Hematopoietic multipotent progenitor cell treated with erythropoietin and hydrocortisone succinate and interleukin-3 and kit ligand, for 6 days (in vitro differentiated cells): ENCODE measurements around the gene TTLL6.

ENCODE experiments used
- DNase-seq: peaks from one replicate; pipeline ENCODE4 v3.0.0-alpha.2; 2015

TTLL6 gene

DNA sequence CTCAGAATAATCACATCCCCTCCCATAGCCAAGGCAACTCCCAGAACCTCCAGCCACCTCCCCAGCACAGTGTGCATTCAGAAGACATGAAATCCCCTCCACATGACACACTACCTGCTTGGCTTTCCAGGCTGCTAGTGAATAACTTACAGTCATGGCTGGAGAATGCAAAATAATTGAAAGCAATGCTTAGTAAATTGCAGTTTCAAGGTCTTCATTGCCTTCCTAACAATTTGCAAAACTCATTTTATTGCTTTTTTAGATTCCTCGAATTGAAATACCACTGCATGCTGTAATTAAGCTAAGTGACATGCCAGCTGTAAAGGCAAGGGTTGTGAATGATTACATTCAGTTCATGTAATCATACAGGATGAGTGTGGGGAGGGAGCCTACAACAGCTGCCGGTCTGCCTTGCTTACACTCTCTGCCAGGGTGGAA lies 59.5 kb downstream of the TTLL6 start:
- no peak for DNase-seq

DNA sequence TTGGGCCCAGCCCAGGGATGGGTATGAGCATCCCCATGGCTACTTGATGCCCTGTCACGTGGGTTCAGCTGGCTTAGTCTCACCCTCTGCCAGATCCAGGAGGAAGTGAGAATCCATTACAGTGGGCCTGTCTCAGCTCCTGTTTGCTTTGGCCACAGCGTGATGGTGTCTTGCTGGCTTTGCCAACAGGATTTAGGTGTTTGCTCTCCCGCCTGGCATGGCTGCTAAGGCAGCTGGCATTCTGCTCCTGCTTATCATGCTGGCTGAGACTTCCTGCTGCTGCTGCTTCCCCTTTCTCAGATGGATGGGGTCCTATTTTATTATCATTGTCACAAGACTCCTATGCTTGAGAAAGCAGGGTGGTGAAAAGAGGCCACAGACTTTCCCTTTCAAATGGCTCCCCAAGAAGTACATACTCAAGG lies 60.2 kb downstream of the TTLL6 start:
- DNase-seq, result peak; percentile 46

DNA sequence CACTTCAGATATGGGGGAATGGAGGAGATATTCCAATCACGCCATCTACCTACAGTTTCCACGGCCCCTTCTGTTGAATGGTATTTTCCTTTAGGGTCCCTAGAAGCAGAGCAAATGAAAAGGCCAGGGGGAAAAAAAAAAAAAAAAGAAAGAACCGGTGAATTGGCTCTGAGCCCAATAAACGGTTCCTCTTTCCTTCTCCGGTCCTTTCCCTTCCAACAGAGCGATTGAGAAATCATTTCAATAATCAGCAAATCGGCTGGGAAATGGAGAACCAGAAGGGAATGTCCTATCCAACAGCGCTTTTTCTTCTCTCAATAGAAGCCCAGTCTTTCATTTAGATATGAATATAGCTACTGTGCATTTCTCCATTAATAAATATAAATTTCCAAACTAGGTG lies 61.7 kb downstream of the TTLL6 start:
- peak; percentile 35 for DNase-seq

DNA sequence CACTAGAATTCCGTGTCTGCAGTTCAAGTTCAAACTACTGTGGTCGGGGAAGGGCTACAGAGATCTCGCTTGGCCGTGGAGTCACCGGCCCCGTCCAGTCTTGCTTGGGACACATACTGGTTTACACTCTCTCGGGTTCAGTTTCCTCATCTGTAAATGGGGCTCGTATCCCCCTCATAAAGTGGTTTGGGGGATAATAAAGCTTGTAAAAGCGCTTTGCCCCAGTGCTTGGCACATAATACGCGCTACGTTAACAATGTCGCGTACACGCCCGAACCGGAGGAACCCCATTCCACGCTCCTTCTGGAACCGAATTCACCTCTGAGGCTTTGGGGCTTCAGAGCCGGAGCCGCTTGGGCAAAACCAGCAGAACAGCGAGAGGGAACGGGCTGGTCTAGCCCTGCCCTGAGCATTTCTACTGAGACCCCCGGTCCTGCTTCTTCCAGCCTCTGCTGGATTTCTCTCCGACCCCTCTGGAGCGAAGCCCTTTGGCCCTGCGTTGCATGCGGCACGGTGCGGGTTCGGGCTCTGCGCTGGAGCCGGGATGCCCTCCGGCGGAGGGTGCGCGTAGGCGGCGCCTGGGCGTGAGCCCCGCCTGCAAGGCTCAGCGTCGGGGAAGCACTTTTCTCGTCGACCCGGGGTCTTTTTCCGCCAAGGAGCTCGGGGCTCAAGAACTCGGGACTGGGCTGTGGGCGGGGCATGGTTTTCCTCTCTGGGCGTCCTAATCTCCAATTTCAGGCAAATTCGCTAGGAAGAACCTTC lies 62.3 kb downstream of the TTLL6 start:
- DNase-seq, result no peak

DNA sequence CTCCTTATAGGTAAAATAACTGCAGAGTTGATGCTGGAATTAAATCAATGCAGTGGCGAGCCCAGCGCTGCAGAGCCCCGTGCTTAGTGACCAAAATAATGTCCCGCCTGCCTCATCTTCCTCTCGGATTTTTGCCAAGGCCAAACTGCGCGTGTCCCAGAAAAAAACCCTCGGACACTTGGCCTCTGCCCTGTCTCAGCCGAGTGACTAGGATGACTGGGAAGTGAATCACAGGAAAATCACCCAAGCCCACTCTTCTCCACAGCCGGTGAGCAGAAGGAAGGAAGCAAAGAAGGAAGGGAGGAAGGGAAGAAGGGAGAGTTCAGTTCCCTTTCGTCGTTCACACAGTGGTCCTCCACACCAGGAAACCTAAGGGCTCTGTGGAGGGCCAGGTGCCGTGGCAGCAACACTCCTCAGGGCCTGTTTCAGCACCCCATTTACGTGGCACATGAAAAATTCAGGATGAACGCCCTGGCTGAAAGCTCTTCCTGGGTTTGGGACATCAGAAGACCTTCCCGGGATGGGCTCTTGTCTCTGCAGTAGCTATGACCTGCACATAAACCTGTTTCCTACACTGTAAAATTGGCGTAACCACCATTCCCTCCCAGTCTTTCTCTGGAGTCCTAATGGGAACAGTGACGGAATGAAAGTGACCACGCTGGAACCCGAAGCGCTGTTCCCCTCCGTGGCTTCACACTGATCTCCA lies 63.1 kb downstream of the TTLL6 start:
- DNase-seq, result no peak

DNA sequence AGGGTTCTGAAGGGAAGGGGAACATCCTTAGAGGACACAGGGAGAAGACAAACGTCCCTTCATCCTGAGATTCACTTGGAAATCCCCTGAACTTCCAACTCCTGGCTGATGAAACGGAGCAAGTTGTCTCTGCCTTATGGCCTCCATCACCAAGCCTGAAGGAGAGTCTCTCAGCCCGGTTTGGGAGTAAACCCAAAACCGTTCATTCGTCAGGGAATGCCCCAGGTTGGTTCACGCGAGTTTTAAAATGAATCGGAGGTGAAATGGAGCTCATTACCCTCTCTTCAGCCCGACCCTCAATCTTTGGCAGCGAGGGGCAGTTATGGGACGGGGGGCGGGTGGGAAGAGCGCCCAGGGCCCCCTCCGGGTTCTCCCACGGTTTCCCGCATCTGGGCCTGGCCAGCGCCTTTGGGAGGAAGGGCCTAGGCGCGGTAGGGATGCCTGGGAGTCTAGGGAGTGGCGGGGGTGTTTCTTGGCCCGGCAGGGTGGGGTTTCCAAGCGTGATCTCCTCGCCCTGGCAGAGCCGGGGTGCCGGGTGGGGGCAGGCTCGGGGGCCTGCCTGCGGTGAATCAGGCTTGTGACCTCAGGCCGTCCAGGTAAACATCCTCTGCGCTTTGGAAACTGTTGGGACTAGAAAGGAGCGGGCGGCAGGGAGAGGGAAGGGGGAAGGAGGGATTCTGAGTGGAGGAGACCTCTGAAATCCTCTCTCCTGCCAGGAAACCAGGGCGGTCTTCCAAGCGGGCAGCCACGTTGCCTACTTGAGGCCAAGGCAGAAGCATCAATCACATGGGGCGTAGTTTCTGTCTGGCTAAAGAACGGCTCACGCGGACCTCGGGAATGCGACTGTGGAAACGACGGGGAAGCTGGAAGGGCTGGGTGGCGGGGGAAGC lies 64.4 kb downstream of the TTLL6 start:
- no peak for DNase-seq

DNA sequence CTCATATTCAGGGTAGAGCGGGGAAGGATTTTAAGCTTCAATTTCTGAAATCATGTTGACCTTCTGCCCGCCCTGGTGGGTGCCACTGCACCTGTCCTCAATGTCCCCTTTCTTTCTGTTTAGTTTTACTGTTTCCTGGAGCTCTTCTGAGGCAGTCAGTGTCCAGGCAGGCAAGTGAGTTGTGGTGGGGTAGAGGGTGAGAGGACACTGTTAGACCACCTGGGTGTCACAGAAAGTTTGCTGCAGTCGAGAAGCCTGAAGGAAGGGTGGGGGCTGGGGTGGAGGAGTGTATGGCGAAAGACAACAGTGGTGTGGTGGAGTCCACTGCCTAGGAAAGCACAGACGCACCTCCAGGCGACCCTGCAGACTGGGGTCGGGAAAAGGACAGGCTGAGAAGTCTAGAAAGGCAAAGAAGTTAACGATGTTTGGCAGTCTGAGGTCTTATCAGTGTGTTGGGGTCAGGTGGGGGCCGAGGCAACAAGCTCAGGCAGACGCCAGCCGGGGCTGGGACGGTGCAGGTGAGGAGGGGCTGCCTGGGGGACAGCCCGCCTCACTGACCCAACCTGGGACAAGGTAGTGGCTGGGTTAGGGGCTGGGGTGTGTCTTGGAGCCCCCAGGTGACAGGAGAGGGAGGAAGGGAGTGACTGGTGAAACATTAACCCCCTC lies 65.2 kb downstream of the TTLL6 start:
- DNase-seq, result no peak

DNA sequence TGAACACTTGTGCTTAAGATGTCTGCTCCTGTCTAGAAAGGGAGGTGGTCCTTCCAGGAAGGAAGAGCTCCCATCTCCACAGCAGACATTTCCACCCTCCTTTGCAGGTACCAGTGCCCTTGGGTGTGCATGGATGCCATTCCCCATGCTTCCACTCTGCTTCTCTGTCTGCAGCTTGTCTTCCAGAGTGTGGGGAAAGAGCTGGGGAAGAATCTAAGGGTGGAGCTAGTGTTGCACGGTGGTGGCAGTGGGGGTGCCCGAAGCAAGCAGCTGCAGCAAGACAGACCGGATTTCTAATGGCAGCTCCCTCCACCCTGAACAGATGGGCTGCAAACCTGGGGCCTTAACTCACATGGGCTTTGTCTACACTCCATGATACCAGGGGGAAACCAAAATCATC lies 65.9 kb downstream of the TTLL6 start:
- DNase-seq, result no peak

DNA sequence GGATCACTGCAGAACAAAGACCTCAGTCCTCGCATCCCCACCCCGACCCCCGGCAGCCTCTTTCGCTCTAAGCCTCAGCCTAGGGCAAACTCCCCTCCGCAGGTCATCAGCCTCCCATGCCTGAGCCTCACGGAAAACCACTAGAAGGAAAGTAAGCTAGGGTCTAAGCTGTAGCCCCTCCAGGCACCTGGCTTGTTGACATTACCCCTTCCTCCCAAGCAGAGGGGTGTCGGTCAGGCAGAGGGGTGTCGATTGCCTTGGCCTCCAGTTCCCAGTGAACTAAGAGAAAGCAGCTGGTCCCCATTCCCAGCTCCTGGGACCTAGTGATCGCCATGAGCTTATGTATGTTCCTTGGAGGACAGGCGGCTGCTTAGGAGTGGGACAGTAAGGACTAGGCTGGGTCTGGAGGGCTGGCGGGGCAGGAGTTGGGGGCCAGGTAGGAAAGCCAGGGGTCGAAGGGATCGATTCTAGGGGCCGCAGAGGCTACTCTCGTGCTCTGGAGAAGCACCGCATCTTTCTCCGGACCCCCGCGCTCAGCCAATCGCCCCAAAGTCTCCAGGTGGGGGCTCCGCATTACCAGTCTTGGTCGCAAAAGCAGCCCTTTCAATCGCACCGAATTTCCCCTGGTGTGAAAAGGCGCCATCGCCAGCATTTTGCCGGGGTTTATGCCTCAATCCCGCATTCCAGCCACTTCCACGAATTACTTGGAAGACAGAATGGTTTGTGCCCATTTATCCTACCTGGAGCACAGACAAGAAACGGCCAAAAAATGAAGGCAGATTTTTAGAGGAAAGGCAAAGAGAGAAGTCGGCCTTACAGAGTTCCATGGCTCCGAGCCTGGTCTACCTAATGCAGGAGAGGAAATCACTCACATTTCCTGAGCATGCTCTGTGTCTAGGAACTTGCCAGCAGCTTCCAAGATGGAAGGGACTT lies 67.1 kb downstream of the TTLL6 start:
- no peak for DNase-seq

DNA sequence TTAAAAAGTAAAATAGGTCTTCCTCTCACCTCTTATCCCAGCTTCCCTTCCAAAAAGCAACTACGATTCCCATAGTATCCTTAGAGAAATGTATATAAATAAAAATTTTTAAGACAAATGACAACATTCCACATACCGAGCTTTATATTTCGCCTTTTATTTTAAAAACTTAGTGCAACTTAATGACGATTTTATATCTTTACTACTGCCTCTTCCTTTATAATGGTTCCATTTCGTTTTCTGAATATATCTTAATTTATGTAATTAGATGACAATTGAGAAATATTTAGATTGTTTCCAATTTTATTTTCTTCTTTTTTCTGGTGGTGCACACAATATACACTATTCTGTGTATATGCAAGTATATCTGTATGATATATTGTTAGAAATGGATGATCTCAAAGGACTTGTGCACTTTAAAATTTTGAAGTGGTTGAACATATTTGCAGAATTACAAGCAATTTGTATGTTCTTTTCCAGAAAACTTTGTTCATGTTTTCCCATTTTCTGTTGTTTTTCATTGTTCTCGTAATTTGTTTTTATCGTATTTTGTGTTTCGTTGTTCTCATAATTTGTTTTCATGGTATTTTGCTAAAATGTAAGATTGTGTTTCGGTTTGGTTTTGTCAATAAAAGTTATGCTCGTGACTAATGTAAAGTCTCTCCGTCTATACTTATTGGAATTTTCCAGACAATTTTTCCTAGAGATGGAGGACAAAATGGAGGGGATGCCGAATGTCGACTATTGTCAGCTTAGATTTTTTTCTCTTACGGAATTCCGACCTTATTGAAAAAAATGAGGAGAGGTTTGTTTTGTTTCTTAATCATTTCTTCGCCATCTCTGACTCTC lies 68.1 kb downstream of the TTLL6 start:
- DNase-seq, result no peak

DNA sequence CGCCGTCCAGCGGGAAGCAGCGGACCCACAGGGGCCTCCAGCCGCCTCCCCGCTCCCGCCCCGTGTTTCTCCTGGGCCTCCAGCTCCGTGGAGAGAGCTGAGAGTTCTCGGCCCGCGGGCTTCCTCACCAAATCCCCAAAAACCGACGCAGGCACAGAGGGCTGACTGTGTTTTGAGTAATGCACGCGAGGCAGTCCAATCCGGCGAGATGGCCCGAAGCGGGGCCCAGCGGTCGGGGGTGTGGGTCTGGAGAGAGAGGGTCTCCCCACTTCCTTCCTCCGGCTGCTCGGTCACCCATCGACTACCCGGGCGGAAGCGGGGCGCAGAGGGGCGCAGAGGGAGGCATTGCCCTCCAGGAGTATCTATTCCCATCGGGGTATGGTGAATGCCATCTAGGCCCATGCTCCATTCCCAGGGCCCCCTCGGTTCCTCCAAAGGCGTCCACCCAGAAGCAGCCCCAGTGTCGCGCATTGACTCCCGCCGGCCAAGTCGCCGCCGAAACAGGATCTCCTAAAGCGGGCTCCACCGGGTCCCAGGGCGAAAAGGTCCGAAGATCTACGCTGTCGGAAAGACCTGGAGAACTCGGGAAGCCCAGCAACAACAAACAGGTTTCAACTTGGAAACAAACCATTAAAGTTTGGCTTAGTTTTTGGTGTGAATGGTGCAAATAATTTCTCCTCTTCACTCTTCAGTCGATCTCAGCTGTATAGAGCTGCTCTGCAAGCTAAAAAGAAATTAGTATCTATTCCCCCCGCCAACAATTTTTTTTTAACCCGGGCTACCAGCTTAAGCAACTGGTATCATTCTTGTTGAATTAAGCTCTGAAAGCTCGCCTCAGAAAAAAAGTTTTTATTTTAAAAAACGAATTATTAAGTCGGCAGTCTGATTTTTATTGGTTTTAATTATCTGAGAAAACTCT lies 69.3 kb downstream of the TTLL6 start:
- no peak for DNase-seq

DNA sequence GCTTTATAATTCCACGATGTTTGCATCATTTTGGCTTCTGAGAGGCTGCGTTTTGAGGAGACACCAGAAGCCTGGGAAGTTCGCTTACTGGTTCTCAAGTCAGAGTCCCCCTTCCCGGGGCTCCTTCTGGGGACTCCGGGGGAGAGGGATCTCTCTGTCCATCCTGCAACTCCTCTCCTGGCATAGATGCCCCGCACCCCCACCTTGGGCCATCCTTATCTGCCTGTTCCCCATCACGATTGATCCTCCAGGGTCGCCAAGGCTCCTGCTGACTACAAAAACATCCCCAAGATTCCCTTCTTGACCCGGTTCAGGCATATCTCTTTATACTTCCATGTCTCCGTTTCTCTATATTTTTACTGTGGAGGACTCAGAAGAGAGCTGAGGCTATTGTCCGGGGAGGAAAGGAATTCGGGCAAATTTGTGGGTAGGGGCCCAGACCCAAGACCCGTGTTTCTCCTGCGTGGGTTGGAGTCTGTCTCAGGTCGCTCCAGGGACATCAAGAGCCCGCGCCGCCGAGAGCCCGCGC lies 70.0 kb downstream of the TTLL6 start:
- no peak for DNase-seq

DNA sequence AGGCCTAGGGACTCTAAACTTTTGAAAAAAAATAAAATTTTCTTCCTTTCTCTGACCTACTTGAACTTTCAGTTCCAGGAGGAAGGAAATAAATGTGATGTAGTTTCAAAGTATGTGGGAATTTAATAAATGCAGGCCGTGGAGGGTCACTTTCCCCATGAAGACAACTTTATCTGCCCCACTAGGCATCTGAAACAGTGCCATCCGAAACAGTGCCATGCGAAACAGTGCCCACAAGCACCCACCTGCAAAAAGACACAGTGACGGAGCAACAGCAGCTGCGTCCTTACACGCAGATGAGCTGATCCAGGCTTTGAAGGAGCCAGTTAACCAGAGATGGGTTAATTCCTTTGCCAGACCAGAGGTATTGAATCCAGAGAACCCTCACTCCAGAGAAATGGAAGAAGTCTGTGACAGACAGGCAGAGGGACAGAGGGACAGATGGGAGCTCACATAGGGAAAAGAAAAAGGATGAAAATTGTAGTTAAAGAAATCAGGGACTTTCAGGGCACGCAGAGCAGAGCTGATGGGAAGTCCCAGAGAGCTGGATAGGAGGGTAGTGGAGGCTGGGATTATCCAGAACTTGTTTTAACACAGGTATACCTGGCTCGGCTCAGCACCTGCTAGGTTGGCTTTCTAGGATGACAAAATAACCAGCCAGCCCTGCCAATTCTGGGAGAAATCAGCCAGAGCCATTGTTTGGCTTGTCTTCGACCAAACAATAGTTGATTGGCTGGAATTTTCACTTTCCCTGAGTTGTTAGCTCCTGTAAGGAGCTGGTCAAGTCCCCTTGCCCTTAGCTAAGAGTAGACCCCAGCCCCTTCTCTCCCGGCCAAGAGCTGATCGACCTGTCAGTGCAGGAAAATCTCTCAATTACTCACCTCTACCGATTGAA lies 71.4 kb downstream of the TTLL6 start:
- DNase-seq, result no peak

DNA sequence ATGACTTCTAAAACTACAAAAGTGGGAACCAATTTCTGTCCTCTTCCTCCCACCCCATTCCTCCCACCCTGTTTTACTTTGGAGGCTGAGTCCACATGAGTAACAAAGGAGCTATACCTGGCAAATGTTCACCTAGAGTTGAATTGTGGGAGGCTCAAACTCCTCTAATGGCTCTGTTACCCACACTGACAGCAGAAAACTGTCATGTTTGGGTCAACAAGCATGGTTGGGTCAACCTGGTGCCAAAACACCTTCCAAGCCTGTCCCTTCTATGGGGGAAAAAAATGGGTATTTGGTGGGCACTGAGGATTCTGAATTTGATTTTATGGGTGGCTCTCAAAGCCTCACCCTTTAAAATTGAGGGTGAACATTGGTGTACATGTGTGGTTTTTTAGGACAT lies 76.5 kb downstream of the TTLL6 start:
- DNase-seq, result no peak

DNA sequence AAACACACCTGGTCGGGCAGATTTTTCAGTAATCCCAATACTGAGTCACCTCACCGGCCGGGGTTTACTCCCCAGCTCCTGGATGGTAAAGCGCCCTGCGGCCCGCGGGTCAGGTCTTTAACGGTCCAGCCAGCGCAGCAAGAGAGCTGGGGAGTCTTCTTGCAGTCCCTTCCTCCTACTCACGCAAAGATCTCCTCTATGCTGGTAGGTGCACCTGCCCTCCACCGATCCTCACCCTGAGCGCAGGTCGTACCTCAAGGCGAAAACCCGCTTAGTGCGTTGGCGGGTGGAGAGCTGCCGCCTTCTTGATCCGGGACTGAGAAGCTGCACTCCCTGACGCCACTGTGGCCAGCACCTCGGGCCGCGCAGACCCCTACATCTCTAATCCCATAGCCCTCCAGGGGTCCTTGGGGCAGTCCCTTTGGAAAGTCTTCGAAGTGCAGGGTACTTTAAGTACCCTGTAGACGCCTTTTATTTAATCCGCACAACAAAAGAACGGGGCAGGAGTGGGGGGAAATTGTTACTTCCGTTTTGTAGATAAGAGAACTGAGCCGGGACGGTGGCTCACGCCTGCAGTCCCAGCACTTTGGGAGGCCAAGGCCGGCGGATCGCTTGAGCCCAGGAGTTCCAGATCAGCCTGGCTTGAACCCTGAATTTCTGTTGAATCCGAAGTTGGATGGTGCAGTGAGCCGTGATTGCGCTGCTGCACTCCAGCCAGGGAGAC lies 78.1 kb downstream of the TTLL6 start:
- no peak for DNase-seq

DNA sequence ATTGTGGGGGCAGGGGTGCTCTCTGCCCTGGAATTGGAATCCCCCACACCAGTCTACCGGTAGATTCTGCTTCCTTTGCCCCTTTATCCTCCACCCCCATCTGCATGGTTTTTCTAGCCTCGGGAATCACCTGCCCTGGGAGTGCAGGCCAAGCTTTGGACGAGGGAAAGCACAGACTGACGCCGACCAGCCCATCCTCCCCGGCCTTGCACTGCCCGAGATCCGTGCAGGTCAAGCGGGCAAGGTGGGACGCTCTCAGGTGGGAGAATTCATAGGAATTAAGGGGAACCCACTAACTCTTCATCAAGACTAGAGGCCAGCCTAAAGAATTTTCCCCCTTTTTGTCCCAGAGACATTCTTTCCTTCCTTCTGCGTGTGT lies 78.6 kb downstream of the TTLL6 start:
- no peak for DNase-seq

DNA sequence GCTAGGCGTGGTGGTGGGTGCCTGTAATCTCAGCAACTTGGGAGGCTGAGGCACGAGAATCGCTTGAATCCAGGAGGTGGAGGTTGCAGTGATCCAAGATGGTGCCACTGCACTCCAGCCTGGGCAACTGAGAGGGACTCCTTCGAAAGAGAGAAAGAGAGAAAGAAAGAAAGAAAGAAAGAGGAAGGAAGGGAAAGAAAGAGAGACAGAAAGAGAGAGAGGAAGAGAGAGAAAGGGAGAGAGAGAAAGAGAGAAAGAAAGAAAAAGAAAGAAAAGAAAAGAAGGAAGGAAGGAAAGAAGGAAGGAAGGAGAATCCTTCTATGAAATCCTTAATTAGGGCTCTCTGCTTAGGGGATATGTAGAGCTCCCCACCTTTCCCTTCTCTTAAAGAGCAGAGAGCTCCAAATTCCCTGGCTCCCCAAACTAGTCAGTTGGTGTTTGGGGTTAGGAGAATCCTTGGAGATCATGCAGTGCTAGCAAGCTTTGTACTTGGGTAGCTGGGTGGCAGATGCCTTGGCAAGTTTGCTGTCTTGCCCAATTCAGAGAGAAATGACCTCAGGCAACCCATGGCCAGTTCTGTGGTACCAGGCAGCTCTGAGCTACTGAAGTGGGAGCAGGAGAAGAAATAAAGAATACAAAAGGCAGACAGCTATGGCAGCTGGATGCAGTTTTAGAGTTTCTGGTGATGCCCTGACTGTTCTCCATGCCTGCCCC lies 79.5 kb downstream of the TTLL6 start:
- DNase-seq, result no peak
